ENCODE results near the gene WIZ. TPM values are rescaled to one million over a fixed set of nuclear protein-coding genes. Genes with fewer than 3 reads are reported as not detected.

The WIZ gene
- total RNA-seq, 1 donor from 2014 or later, result 34.1 TPM

GRCh38 chr19:15456441-15456840 is 6.7 kb upstream of the WIZ start:
- H3K27me3 Mint-ChIP-seq, result no peaks in the 10 kb centered on the region
- ChIA-PET CTCF (no interaction called here), POLR2A (no interaction called here)
- H3K9me3 Mint-ChIP-seq, result no peaks in the 10 kb centered on the region
- intact Hi-C loops (cut with micrococcal nuclease), result no loop called here
- DNase-seq (no peak), ATAC-seq (ENCODE audit: low read depth) (no peak)
- no peaks in the 10 kb centered on the region for H3K4me1 Mint-ChIP-seq
- peaks cover 66% of the 10 kb centered on the region for H3K36me3 Mint-ChIP-seq (ENCODE audit: low read depth)
- H3K27ac Mint-ChIP-seq, result no peak overlapping the region
- TF ChIP-seq CTCF (IDR thresholded peaks at IDR 0.05), result no peak
- no peak overlapping the region for H3K4me3 Mint-ChIP-seq

- ChIA-PET CTCF (no interaction called here), POLR2A (interaction anchor here (0.8 to 1.9 kb wide), 2 partner anchors 8 to 37 kb away, joined by 3 to 6 read pairs; partner anchors contain the start of gene AKAP8L)
- Mint-ChIP-seq H3K36me3 (ENCODE audit: low read depth) (peaks cover 68% of the 10 kb centered on the region), H3K9me3 (no peaks in the 10 kb centered on the region), H3K4me1 (no peaks in the 10 kb centered on the region), H3K27ac (no peak overlapping the region), H3K27me3 (no peaks in the 10 kb centered on the region), H3K4me3 (no peak overlapping the region)
- intact Hi-C loops (cut with micrococcal nuclease), result no loop called here
- TF ChIP-seq CTCF (IDR thresholded peaks at IDR 0.05), result no peak
- ATAC-seq (ENCODE audit: low read depth) (no peak), DNase-seq (no peak)
These were observed 6.2 kb upstream of the WIZ start for GRCh38 chr19:15455996-15456395.

- peaks cover 53% of the 10 kb centered on the region for H3K36me3 Mint-ChIP-seq (ENCODE audit: low read depth)
- no peak overlapping the region for H3K4me3 Mint-ChIP-seq
- H3K27ac Mint-ChIP-seq, result no peak overlapping the region
- no peaks in the 10 kb centered on the region for H3K9me3 Mint-ChIP-seq
- intact Hi-C loops (cut with micrococcal nuclease), result no loop called here
- CTCF ChIA-PET, result interaction anchor here (1.1 kb wide), 1 partner anchor 9 kb away, joined by 4 read pairs; no protein-coding TSS in a partner anchor
- POLR2A ChIA-PET, result interaction anchor here (0.6 to 1.9 kb wide), 5 partner anchors 10 to 35 kb away, joined by 3 to 10 read pairs (median 3); partner anchors contain the start of gene AKAP8L
- no peak for ATAC-seq (ENCODE audit: low read depth)
- peaks cover 8% of the 10 kb centered on the region for H3K4me1 Mint-ChIP-seq
- no peaks in the 10 kb centered on the region for H3K27me3 Mint-ChIP-seq
- no peak for TF ChIP-seq CTCF (IDR thresholded peaks at IDR 0.05)
- no peak for DNase-seq
These were observed 4.4 kb upstream of the WIZ start for GRCh38 chr19:15453906-15454860.

GRCh38 chr19:15453091-15453578 is 3.4 kb upstream of the WIZ start:
- TF ChIP-seq CTCF (IDR thresholded peaks at IDR 0.05), result no peak
- intact Hi-C loops (cut with micrococcal nuclease), result no loop called here
- DNase-seq, result no peak
- ATAC-seq (ENCODE audit: low read depth), result no peak
- ChIA-PET CTCF (no interaction called here), POLR2A (interaction anchor here (1.3 to 2.0 kb wide), 2 partner anchors 10 to 20 kb away, joined by 3 to 9 read pairs; no protein-coding TSS in a partner anchor)
- no peak overlapping the region for H3K4me3 Mint-ChIP-seq
- peaks cover 48% of the 10 kb centered on the region for H3K36me3 Mint-ChIP-seq (ENCODE audit: low read depth)
- peaks cover 17% of the 10 kb centered on the region for H3K4me1 Mint-ChIP-seq
- H3K27ac Mint-ChIP-seq, result no peak overlapping the region
- H3K27me3 Mint-ChIP-seq, result no peaks in the 10 kb centered on the region
- H3K9me3 Mint-ChIP-seq, result no peaks in the 10 kb centered on the region
